ENCODE results near the gene RYR2. TPM values are rescaled to one million over a fixed set of nuclear protein-coding genes. Genes with fewer than 3 reads are reported as not detected.

The RYR2 gene
- total and polyA plus RNA-seq, 5 experiments from 2014 or later: not detected

GRCh38 chr1:237788069-237788468 lies 746.1 kb downstream of the RYR2 start:
- POLR2A ChIA-PET: no interaction called here
- H3K36me3 Mint-ChIP-seq: no peaks in the 10 kb centered on the region
- DNase-seq (no peak), ATAC-seq (no peak)
- peaks cover 0 to 4% (median 0%) of the 10 kb centered on the region in 9 donors for H3K9me3 Mint-ChIP-seq
- peaks cover 0 to 6% (median 0%) of the 10 kb centered on the region in 5 donors for H3K27me3 Mint-ChIP-seq
- H3K27ac Mint-ChIP-seq: no peak overlapping the region
- H3K4me3 Mint-ChIP-seq: no peak overlapping the region
- no peaks in the 10 kb centered on the region for H3K4me1 Mint-ChIP-seq

- Mint-ChIP-seq H3K4me3 (no peak overlapping the region), H3K27ac (no peak overlapping the region), H3K9me3 (peaks cover 0 to 4% (median 0%) of the 10 kb centered on the region in 9 donors), H3K27me3 (peaks cover 0 to 6% (median 0%) of the 10 kb centered on the region in 5 donors), H3K36me3 (no peaks in the 10 kb centered on the region), H3K4me1 (no peaks in the 10 kb centered on the region)
- no peak for DNase-seq
- POLR2A ChIA-PET: no interaction called here
- ATAC-seq: no peak
Measured at GRCh38 chr1:237789619-237790018, 747.6 kb downstream of the RYR2 start.

GRCh38 chr1:237791592-237791991 lies 749.6 kb downstream of the RYR2 start:
- H3K27me3 Mint-ChIP-seq: peaks cover 0 to 6% (median 0%) of the 10 kb centered on the region in 5 donors
- POLR2A ChIA-PET: no interaction called here
- H3K4me1 Mint-ChIP-seq: no peaks in the 10 kb centered on the region
- H3K4me3 Mint-ChIP-seq: no peak overlapping the region
- H3K27ac Mint-ChIP-seq: no peak overlapping the region
- ATAC-seq (no peak), DNase-seq (no peak)
- H3K36me3 Mint-ChIP-seq: no peaks in the 10 kb centered on the region
- H3K9me3 Mint-ChIP-seq: no peaks in the 10 kb centered on the region

DNA sequence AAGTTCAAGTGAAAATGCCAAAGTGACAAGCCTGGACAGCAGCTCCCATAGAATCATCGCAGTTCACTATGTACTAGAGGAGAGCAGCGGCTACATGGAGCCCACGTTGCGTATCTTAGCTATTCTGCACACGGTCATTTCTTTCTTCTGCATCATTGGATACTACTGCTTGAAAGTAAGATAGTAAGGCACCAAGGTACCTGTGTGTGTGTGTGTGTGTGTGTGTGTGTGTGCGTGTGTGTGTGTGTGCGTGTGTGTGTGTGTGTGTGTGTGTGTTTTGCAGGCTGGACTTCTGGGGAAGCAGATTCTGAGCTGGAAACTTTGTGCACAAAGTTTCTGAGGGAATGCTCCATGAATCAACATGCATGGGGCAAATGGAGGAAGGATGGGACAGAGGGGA lies 750.2 kb downstream of the RYR2 start:
- no peaks in the 10 kb centered on the region for H3K36me3 Mint-ChIP-seq
- POLR2A ChIA-PET: no interaction called here
- H3K4me3 Mint-ChIP-seq: no peak overlapping the region
- H3K27me3 Mint-ChIP-seq: peaks cover 0 to 6% (median under 1%) of the 10 kb centered on the region in 5 donors
- H3K27ac Mint-ChIP-seq: no peak overlapping the region
- ATAC-seq (no peak), DNase-seq (no peak)
- no peaks in the 10 kb centered on the region for H3K9me3 Mint-ChIP-seq
- H3K4me1 Mint-ChIP-seq: no peaks in the 10 kb centered on the region

DNA sequence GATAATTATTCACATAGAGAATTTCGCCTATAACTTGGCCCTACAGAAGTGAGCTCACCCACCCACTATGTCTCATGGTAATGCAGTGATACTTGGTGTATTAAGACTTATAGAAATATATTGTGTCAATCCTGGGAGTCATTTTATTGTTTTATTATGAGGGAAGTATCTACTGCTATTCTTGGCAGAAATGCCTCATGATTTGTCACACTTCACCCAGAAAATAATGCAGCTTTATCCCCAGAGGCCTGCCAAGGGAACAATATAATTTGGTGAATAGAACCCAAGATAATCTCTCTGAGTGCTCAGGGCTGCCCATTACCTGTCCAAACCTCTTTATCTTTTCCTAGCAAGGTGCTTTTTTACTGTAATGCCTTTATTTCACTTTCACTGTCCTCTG lies 750.7 kb downstream of the RYR2 start:
- no peak for DNase-seq
- H3K4me1 Mint-ChIP-seq: no peaks in the 10 kb centered on the region
- no peak for ATAC-seq
- peaks cover 0 to 6% (median 2%) of the 10 kb centered on the region in 5 donors for H3K27me3 Mint-ChIP-seq
- POLR2A ChIA-PET: no interaction called here
- no peaks in the 10 kb centered on the region for H3K9me3 Mint-ChIP-seq
- H3K27ac Mint-ChIP-seq: no peak overlapping the region
- H3K36me3 Mint-ChIP-seq: no peaks in the 10 kb centered on the region
- H3K4me3 Mint-ChIP-seq: no peak overlapping the region

- POLR2A ChIA-PET: no interaction called here
- Mint-ChIP-seq H3K27me3 (peaks cover 0 to 6% (median 2%) of the 10 kb centered on the region in 5 donors), H3K27ac (no peak overlapping the region), H3K9me3 (no peaks in the 10 kb centered on the region), H3K36me3 (no peaks in the 10 kb centered on the region), H3K4me1 (no peaks in the 10 kb centered on the region), H3K4me3 (no peak overlapping the region)
- ATAC-seq (no peak), DNase-seq (no peak)
Measured at GRCh38 chr1:237794071-237794470, 752.1 kb downstream of the RYR2 start.

- Mint-ChIP-seq H3K9me3 (no peaks in the 10 kb centered on the region), H3K27ac (no peak overlapping the region), H3K4me3 (no peak overlapping the region), H3K27me3 (peaks cover 0 to 6% (median 2%) of the 10 kb centered on the region in 5 donors), H3K36me3 (no peaks in the 10 kb centered on the region), H3K4me1 (no peaks in the 10 kb centered on the region)
- DNase-seq (no peak), ATAC-seq (no peak)
- POLR2A ChIA-PET: no interaction called here
Measured at GRCh38 chr1:237795558-237795957, 753.6 kb downstream of the RYR2 start.

- Mint-ChIP-seq H3K9me3 (no peaks in the 10 kb centered on the region), H3K27ac (no peak overlapping the region), H3K36me3 (no peaks in the 10 kb centered on the region), H3K27me3 (peaks cover 0 to 3% (median 2%) of the 10 kb centered on the region in 5 donors), H3K4me1 (no peaks in the 10 kb centered on the region), H3K4me3 (no peak overlapping the region)
- ATAC-seq (no peak), DNase-seq (peak in 1 of 10 donors; percentile 2)
- POLR2A ChIA-PET: no interaction called here
Measured at GRCh38 chr1:237799762-237800474, 757.9 kb downstream of the RYR2 start.

DNA sequence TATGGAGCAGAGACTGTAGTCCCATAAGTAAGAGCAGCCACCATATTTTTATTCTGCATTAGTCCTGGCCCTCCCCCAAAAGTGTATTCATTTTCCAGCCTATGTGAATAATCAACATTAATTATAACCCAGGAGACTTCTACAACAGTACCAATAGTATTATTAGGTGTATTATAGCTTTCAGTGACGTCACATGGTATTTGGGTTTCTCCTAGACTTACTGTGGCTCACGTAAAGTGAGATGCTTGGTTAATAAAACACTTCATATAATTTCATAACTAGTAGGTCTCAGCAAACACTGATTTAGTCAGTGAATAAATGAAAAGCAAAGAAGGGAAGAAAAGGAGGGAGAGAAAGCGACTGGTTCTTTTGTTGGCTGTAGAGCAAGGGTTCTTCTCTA lies 762.5 kb downstream of the RYR2 start:
- H3K4me3 Mint-ChIP-seq: no peak overlapping the region
- peaks cover 0 to 6% (median 0%) of the 10 kb centered on the region in 5 donors for H3K27me3 Mint-ChIP-seq
- H3K36me3 Mint-ChIP-seq: no peaks in the 10 kb centered on the region
- H3K27ac Mint-ChIP-seq: no peak overlapping the region
- H3K4me1 Mint-ChIP-seq: no peaks in the 10 kb centered on the region
- POLR2A ChIA-PET: no interaction called here
- no peak for DNase-seq
- no peak for ATAC-seq
- H3K9me3 Mint-ChIP-seq: no peaks in the 10 kb centered on the region

DNA sequence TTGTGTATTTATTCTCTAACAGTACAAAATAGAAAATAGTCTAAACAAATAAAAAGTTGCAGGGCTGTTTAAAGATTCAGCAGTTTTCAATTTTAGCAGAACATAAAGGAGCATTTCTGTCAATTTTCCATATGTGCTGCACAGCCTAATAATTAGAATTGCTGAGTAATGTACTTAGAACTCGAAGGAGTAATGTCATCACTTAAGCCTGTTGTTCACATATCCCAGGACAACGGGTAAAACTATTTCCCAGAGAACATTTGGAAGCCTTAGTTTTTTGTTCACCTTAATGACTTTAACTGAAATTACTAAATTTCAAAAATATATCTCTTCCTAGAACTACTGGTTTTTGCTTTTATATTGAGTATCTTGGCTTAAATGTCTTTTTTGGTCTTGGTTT lies 767.1 kb downstream of the RYR2 start:
- ATAC-seq (no peak), DNase-seq (no peak)
- POLR2A ChIA-PET: no interaction called here
- Mint-ChIP-seq H3K36me3 (no peaks in the 10 kb centered on the region), H3K27me3 (peaks cover 0 to 6% (median 3%) of the 10 kb centered on the region in 5 donors), H3K4me1 (peaks cover 0 to 2% (median 0%) of the 10 kb centered on the region in 4 donors), H3K4me3 (no peak overlapping the region), H3K9me3 (no peaks in the 10 kb centered on the region), H3K27ac (no peak overlapping the region)

- no peak overlapping the region for H3K27ac Mint-ChIP-seq
- H3K36me3 Mint-ChIP-seq: no peaks in the 10 kb centered on the region
- no peaks in the 10 kb centered on the region for H3K9me3 Mint-ChIP-seq
- H3K27me3 Mint-ChIP-seq: peaks cover 0 to 9% (median 5%) of the 10 kb centered on the region in 5 donors
- ATAC-seq (no peak), DNase-seq (no peak)
- no peak overlapping the region for H3K4me3 Mint-ChIP-seq
- POLR2A ChIA-PET: no interaction called here
- H3K4me1 Mint-ChIP-seq: peaks cover 0 to 2% (median 0%) of the 10 kb centered on the region in 4 donors
Measured at GRCh38 chr1:237811633-237812032, 769.6 kb downstream of the RYR2 start.

DNA sequence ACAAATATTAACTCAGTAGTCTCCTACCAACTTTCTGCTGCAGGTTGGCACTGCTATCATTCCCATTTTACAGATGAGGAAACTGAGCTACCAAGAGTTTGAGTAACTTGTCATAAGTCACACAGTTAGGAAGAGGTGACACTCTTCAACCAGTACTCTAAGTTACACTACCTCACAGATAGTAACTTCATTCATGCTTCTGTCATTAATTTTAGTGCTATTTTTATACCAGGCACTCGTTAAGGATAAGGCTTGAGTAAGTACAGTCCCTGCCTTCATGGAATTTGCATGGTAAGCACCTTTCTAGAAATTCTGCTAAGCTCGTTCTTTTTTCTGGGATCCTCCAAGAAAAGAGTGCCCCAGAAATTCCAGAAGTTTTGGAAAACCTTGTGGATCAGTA lies 770.1 kb downstream of the RYR2 start:
- Mint-ChIP-seq H3K4me3 (no peak overlapping the region), H3K9me3 (no peaks in the 10 kb centered on the region), H3K4me1 (peaks cover 0 to 2% (median 0%) of the 10 kb centered on the region in 4 donors), H3K36me3 (no peaks in the 10 kb centered on the region), H3K27me3 (peaks cover 0 to 9% (median 3%) of the 10 kb centered on the region in 5 donors), H3K27ac (no peak overlapping the region)
- POLR2A ChIA-PET: no interaction called here
- ATAC-seq (no peak), DNase-seq (no peak)

DNA sequence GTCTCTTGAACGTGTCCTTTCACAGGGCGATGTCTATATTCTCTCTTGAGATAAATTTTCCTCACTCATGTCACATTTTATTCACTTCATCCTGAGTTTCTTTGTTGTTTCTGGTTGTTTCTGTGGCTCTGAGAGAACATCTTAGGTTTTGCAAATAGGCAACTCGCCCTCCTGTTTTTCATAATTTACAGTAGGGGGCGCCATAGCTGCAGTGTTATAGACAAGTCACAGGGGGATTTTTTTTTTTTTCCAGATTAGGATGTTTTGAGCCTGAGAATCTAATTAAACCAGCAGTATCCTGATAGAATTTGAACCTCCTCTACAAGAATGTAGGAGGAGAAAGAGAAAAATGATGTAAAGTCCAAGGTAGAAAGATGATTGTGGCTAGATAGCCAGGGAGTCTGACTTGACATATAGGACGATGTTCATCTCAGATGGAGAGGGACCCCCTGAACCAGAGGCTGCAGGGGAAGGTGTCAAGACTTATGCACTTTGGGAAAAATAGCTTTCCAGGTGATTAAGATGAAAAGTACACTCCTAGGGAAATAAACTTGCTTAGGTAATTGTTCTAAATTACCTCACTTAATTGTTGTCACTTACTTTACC lies 772.4 kb downstream of the RYR2 start:
- POLR2A ChIA-PET: interaction anchor here (0.5 kb wide), 1 partner anchor 550 kb away, joined by 3 read pairs; no protein-coding TSS in a partner anchor
- peaks cover 2 to 26% (median 8%) of the 10 kb centered on the region in 5 donors for H3K27me3 Mint-ChIP-seq
- H3K9me3 Mint-ChIP-seq: peaks cover 0 to 3% (median 0%) of the 10 kb centered on the region in 9 donors
- H3K36me3 Mint-ChIP-seq: no peaks in the 10 kb centered on the region
- no peak for DNase-seq
- H3K4me3 Mint-ChIP-seq: no peak overlapping the region
- H3K27ac Mint-ChIP-seq: peak overlapping the region in 1 of 10 donors; percentile 10
- peaks cover 0 to 2% (median 0%) of the 10 kb centered on the region in 4 donors for H3K4me1 Mint-ChIP-seq
- ATAC-seq: no peak

All from naive thymus-derived CD8-positive, alpha-beta T cell (primary cell).